Upper lobe of left lung (tissue), 6 donors: ENCODE measurements around the gene POT1. TPM values are rescaled to one million over a fixed set of nuclear protein-coding genes. Genes with fewer than 3 reads are reported as not detected.
A peak's percentile ranks its signal among the peaks of the same experiment; 100 is the strongest.

Experiments used
- ATAC-seq, 2 donors: fragments of 200-7000 bp; cut with Tn5 transposase; one replicate each; pipeline ENCODE4 v1.9.1; 2022; ENCODE audit warnings: mild to moderate bottlenecking in 2 of 2, moderate library complexity in 2 of 2; ENCODE audit not compliant: low FRiP score in 2 of 2
- DNase-seq, 2 donors: peaks; one replicate each; pipeline ENCODE4 v3.0.0-alpha.2; 2019 to 2020
- H3K27ac ChIP-seq, 4 donors: fragments of 200-600 bp; sonication (generic); one replicate each; pipeline ENCODE4 v1.5.1; 2016 to 2019
- H3K27me3 ChIP-seq, 4 donors: fragments of 200-600 bp; sonication (generic); one replicate each; pipeline ENCODE4 v1.5.1; 2017 to 2019
- H3K36me3 ChIP-seq, 4 donors: fragments of 200-600 bp; sonication (generic); one replicate each; pipeline ENCODE4 v1.5.1; 2016 to 2019
- H3K4me1 ChIP-seq, 4 donors: fragments of 200-600 bp; sonication (generic); one replicate each; pipeline ENCODE4 v1.5.1; 2018 to 2019
- H3K4me3 ChIP-seq, 4 donors: fragments of 200-600 bp; sonication (generic); one replicate each; pipeline ENCODE4 v1.5.1; 2017 to 2019; ENCODE audit warnings: mild to moderate bottlenecking in 2 of 4, moderate library complexity in 1 of 4
- H3K9me3 ChIP-seq, 4 donors: fragments of 200-600 bp; sonication (generic); one replicate each; pipeline ENCODE4 v1.5.1; 2018 to 2019
- CTCF ChIP-seq, 6 experiments: fragments of 450-650 bp in 4 of 6; fragments of 200-600 bp in 2 of 6; sonication (generic) in 2 of 6; IDR thresholded peaks; one replicate each; pipeline ENCODE4 v1.5.1; 2016 to 2019; ENCODE audit warnings: antibody characterized with exemption in 6 of 6
- EP300 ChIP-seq, 4 donors: sonication (generic); formaldehyde crosslinking; IDR thresholded peaks; one replicate each; pipeline ENCODE4 v1.5.1; 2017; ENCODE audit warnings: antibody characterized with exemption in 4 of 4, control low read depth in 2 of 4
- POLR2A ChIP-seq, 4 donors: fragments of 450-650 bp; IDR thresholded peaks; one replicate each; pipeline ENCODE4 v1.5.1; 2016 to 2017; ENCODE audit warnings: antibody characterized with exemption in 4 of 4, mild to moderate bottlenecking in 2 of 4
- POLR2AphosphoS5 ChIP-seq, 2 donors: sonication (generic); formaldehyde crosslinking; IDR thresholded peaks; one replicate each; pipeline ENCODE4 v1.5.1; 2017; ENCODE audit warnings: antibody characterized with exemption in 2 of 2
- WGBS, 2 donors: methylation state at CpG; one replicate each; pipeline ENCODE4 v1.1.5; 2017 to 2018; 5-methylcytosine and 5-hydroxymethylcytosine counted together
- total RNA-seq, 6 donors: library from RNA; depleted of rRNA in 4 of 6; stranded (reverse); fragments of >200 nt in 4 of 6; gene quantifications; one replicate each; pipeline versions ENCODE4 v1.1.0 to v1.2.1, GENCODE V29; 2016 to 2021
- donor health status: DM: no; HTN: no; CAD: no; lungs with moderate emphysema.
- donor health status: DM: no; HTN: yes; CAD: no; lungs with severe emphysema.

The POT1 gene
- total RNA-seq, 6 donors from 2014 or later = 9.3 to 26.7 (median 14.7) TPM

GRCh38 chr7:124818807-124819206 lies 110.8 kb downstream of the POT1 start:
- DNase-seq = no peak
- Histone ChIP-seq H3K9me3 (no peaks in the 10 kb centered on the region), H3K27ac (no peak overlapping the region), H3K4me1 (no peaks in the 10 kb centered on the region), H3K27me3 (no peaks in the 10 kb centered on the region), H3K4me3 (no peak overlapping the region), H3K36me3 (peaks cover 0 to 9% (median 3%) of the 10 kb centered on the region in 4 donors)
- TF ChIP-seq EP300 (IDR thresholded peaks at IDR 0.05) = no peak
- no peak for TF ChIP-seq POLR2A (IDR thresholded peaks at IDR 0.05)
- TF ChIP-seq POLR2AphosphoS5 (IDR thresholded peaks at IDR 0.05) = no peak
- no peak for TF ChIP-seq CTCF (IDR thresholded peaks at IDR 0.05)
- 90 to 91% methylated on average over 2 to 5 of the region's 5 CpGs for WGBS, 2 donors
- peak in 1 of 2 donors; percentile 51 for ATAC-seq

- ATAC-seq (no peak), DNase-seq (no peak)
- no peak overlapping the region for H3K4me3 ChIP-seq
- H3K27ac ChIP-seq = no peak overlapping the region
- no peak for TF ChIP-seq POLR2AphosphoS5 (IDR thresholded peaks at IDR 0.05)
- no peak for TF ChIP-seq EP300 (IDR thresholded peaks at IDR 0.05)
- TF ChIP-seq POLR2A (IDR thresholded peaks at IDR 0.05) = no peak
- TF ChIP-seq CTCF (IDR thresholded peaks at IDR 0.05) = no peak
- WGBS, 2 donors = 87 to 89% methylated on average over 2 of the region's 2 CpGs
- no peaks in the 10 kb centered on the region for H3K4me1 ChIP-seq
- no peaks in the 10 kb centered on the region for H3K36me3 ChIP-seq
- no peaks in the 10 kb centered on the region for H3K9me3 ChIP-seq
- H3K27me3 ChIP-seq = no peaks in the 10 kb centered on the region
Measured at GRCh38 chr7:124813994-124814798, 115.4 kb downstream of the POT1 start.

DNA sequence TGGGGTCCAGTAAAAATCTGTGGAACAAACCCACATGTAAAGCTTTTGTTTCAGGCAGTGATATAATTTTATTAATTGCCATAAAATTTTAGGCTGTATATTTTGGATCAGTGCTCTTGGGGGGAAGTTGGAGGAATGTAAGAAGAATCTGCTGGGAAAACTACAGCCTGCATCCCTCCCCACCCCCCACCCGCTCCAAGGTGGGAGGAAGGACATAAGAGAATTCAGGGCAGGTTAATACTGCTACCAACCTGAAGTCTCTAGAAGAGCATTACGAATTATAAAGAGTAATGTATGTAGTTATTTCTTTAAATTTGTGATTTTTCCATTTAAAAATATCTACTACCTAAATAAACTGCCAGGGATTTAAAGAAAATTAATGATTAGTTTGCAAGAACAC lies 116.9 kb downstream of the POT1 start:
- ATAC-seq = no peak
- no peak overlapping the region for H3K4me3 ChIP-seq
- H3K27me3 ChIP-seq = no peaks in the 10 kb centered on the region
- no peaks in the 10 kb centered on the region for H3K4me1 ChIP-seq
- no peaks in the 10 kb centered on the region for H3K36me3 ChIP-seq
- H3K27ac ChIP-seq = no peak overlapping the region
- H3K9me3 ChIP-seq = no peaks in the 10 kb centered on the region
- 84 to 88% methylated on average over 2 of the region's 2 CpGs for WGBS, 2 donors
- no peak for DNase-seq
- TF ChIP-seq EP300 (IDR thresholded peaks at IDR 0.05) (no peak), POLR2A (IDR thresholded peaks at IDR 0.05) (no peak), CTCF (IDR thresholded peaks at IDR 0.05) (no peak), POLR2AphosphoS5 (IDR thresholded peaks at IDR 0.05) (no peak)

DNA sequence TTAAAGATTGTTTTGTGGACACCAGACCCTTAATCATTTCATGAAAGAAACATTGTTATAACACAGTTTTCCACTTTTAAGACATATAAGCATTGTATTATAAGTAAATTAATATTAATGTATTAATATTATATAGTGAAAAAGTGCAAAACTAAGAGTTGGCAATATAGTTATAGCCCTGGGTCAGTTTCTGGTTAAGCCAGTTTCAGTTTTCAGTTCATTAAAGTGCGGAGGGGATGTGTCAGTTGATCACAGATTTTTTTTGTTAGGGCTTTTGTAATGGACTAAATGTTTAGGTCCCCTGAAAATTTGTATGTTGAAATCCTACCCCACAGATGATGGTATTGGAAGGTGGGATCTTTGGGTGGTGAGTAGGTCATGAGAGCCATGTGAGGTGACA lies 118.3 kb downstream of the POT1 start:
- H3K4me1 ChIP-seq = no peaks in the 10 kb centered on the region
- no peaks in the 10 kb centered on the region for H3K9me3 ChIP-seq
- WGBS, 2 donors = 92 to 97% methylated on average over 1 of the region's 1 CpG
- TF ChIP-seq POLR2A (IDR thresholded peaks at IDR 0.05) = no peak
- TF ChIP-seq EP300 (IDR thresholded peaks at IDR 0.05) = no peak
- TF ChIP-seq POLR2AphosphoS5 (IDR thresholded peaks at IDR 0.05) = no peak
- TF ChIP-seq CTCF (IDR thresholded peaks at IDR 0.05) = no peak
- H3K27me3 ChIP-seq = no peaks in the 10 kb centered on the region
- H3K27ac ChIP-seq = no peak overlapping the region
- H3K36me3 ChIP-seq = no peaks in the 10 kb centered on the region
- no peak overlapping the region for H3K4me3 ChIP-seq
- no peak for DNase-seq
- no peak for ATAC-seq

- no peak for ATAC-seq
- no peak overlapping the region for H3K4me3 ChIP-seq
Measured at GRCh38 chr7:124810605-124811004, 119.0 kb downstream of the POT1 start.

More at GRCh38 chr7:124810605-124811004, 119.0 kb downstream of the POT1 start:
- H3K4me1 ChIP-seq = no peaks in the 10 kb centered on the region
- H3K9me3 ChIP-seq = no peaks in the 10 kb centered on the region
- TF ChIP-seq CTCF (IDR thresholded peaks at IDR 0.05) = no peak
- no peak for TF ChIP-seq POLR2A (IDR thresholded peaks at IDR 0.05)
- no peak for TF ChIP-seq POLR2AphosphoS5 (IDR thresholded peaks at IDR 0.05)
- H3K27ac ChIP-seq = no peak overlapping the region
- DNase-seq = no peak
- H3K36me3 ChIP-seq = no peaks in the 10 kb centered on the region
- no peaks in the 10 kb centered on the region for H3K27me3 ChIP-seq
- 74 to 79% methylated on average over 3 of the region's 3 CpGs for WGBS, 2 donors
